WI38 (cell line): ENCODE results near the gene QKI.
"Not testable (repeated sequence)": the region's sequence is repeated elsewhere in the genome, so short reads cannot be mapped to it uniquely, and the experiment has no call there.

Experiments used
- H3K4me3 ChIP-seq: 2 replicates; pipeline ENCODE4 v1.5.1; 2011; ENCODE audit warnings: low read depth, mild to moderate bottlenecking, control low read depth, low read length
- TF ChIP-seq, protein P1 (sequence below): IDR thresholded peaks from 2 replicates; pipeline ENCODE4 v1.5.1; 2012; ENCODE audit warnings: low read depth, mild to moderate bottlenecking, control low read depth, low read length

Gene QKI

GRCh38 chr6:163371129-163371528 lies 43.4 kb upstream of the QKI start:
- TF ChIP-seq, protein P1, sequence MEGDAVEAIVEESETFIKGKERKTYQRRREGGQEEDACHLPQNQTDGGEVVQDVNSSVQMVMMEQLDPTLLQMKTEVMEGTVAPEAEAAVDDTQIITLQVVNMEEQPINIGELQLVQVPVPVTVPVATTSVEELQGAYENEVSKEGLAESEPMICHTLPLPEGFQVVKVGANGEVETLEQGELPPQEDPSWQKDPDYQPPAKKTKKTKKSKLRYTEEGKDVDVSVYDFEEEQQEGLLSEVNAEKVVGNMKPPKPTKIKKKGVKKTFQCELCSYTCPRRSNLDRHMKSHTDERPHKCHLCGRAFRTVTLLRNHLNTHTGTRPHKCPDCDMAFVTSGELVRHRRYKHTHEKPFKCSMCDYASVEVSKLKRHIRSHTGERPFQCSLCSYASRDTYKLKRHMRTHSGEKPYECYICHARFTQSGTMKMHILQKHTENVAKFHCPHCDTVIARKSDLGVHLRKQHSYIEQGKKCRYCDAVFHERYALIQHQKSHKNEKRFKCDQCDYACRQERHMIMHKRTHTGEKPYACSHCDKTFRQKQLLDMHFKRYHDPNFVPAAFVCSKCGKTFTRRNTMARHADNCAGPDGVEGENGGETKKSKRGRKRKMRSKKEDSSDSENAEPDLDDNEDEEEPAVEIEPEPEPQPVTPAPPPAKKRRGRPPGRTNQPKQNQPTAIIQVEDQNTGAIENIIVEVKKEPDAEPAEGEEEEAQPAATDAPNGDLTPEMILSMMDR, result no peak
- no peak overlapping the region for H3K4me3 ChIP-seq

- no peak overlapping the region for H3K4me3 ChIP-seq
- TF ChIP-seq, protein P1, result no peak
Measured at GRCh38 chr6:163373240-163373639, 41.3 kb upstream of the QKI start.

DNA sequence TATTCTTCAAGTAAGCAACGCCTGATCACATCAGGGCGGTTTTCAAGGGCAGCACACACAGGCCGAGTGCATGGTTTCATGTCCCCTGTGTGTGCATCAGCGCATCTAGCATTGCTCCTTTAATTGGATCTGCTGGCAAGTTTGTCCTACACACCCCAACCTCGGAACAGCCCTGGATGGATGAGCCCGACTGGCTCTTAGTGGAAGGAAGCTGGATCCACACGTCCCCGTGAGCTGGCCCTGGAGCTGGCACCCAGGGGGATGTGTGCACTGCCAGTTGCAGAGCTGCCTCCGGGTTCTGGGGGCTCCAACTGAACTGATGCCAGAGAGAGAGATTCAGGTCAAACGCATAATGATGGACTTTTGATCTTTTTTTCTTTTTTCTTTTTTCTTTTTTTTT lies 39.2 kb upstream of the QKI start:
- H3K4me3 ChIP-seq, result no peak overlapping the region
- TF ChIP-seq, protein P1, result no peak

DNA sequence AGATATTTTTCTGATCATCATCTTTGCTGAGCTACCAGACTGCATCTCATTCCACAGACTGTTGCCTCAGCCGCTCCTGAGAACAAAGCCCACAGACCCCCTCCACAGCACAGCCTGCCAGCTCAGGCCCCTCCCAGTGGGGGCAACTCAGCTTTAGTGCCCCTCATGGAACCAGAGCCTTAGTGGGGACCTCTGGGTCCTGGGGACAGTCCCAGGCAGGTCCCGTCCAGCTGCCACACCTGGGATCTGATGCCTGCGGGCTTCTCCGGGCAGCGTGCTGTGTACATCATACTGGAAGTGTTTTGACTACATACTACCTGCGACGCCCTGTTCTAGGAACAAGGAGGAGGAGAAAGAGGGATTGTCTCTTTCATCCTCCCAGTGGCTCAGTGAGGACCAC lies 38.3 kb upstream of the QKI start:
- no peak overlapping the region for H3K4me3 ChIP-seq
- TF ChIP-seq, protein P1, result no peak

- TF ChIP-seq, protein P1, result no peak
- H3K4me3 ChIP-seq, result no peak overlapping the region
Measured at GRCh38 chr6:163377561-163377960, 37.0 kb upstream of the QKI start.

- TF ChIP-seq, protein P1, result no peak
- no peak overlapping the region for H3K4me3 ChIP-seq
Measured at GRCh38 chr6:163380216-163380615, 34.3 kb upstream of the QKI start.

- H3K4me3 ChIP-seq, result no peak overlapping the region
- TF ChIP-seq, protein P1, result no peak
Measured at GRCh38 chr6:163381118-163381756, 33.3 kb upstream of the QKI start.

DNA sequence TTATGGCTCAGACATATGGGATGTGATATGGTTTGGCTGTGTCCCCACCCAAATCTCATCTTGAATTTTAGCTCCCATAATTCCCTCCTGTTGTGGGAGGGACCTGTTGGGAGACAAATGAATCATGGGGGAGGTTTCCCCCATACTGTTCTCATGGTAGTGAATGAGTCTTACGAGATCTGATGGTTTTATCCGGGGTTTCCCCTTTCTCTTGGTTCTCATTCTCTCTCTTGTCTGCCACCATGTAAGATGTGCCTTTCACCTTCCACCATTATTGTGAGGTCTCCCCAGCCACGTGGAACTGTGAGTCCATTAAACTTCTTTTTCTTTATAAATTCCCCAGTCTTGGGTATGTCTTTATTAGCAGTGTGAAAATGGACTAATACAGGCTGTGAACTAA lies 31.1 kb upstream of the QKI start:
- H3K4me3 ChIP-seq, result not testable (repeated sequence)
